Measurements from ENCODE around the gene CHST13. TPM values are rescaled to one million over a fixed set of nuclear protein-coding genes. Genes with fewer than 3 reads are reported as not detected.

Gene CHST13
- total RNA-seq, 3 donors from 2014 or later (not counting 1 experiment from before 2014, with no cell fraction given): 0.19 to 0.20 TPM; not detected in 1

DNA sequence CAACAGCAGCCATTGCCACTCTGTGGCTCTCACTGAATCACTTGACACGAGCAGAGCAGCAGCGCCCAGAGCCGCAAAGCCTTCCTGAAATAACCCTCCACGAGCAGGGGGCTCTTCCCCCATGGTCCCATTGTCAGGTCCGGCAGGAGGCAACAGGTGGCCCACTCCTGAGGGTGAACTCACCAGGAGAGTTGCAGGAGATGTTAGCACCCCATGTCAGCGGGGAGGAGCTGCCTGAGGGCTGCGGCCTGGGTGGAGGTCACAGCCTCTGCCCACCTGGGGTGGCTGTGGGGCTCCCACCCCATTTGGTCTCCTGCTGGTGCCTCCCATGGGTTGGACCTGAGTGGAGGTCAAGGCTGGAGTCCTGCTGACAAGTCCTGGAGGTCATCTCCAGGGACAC lies 47.1 kb downstream of the CHST13 start:
- Histone ChIP-seq H3K4me3 (ENCODE audit: low read length) (no peak overlapping the region), H3K4me1 (ENCODE audit: control insufficient read depth, insufficient read depth, low read length) (no peaks in the 10 kb centered on the region), H3K9me3 (ENCODE audit: control insufficient read depth, insufficient read depth, low read length) (no peaks in the 10 kb centered on the region), H3K27me3 (ENCODE audit: control insufficient read depth, insufficient read depth, low read length) (no peaks in the 10 kb centered on the region), H3K36me3 (ENCODE audit: control insufficient read depth, insufficient read depth, low read length) (no peaks in the 10 kb centered on the region), H3K27ac (ENCODE audit: low read length) (no peak overlapping the region)
- Mint-ChIP-seq H3K36me3 (no peaks in the 10 kb centered on the region), H3K9me3 (no peaks in the 10 kb centered on the region), H3K27me3 (ENCODE audit: low read depth in 2 of 2) (peaks cover 6 to 19% of the 10 kb centered on the region in 2 donors), H3K4me1 (no peaks in the 10 kb centered on the region), H3K4me3 (no peak overlapping the region), H3K27ac (no peak overlapping the region)
- intact Hi-C loops (cut with micrococcal nuclease): no loop called here
- DNase-seq (no peak), ATAC-seq (no peak)
- 86% methylated on average over 7 of the region's 7 CpGs for WGBS (ENCODE audit: insufficient coverage)
- TF ChIP-seq, protein P1, sequence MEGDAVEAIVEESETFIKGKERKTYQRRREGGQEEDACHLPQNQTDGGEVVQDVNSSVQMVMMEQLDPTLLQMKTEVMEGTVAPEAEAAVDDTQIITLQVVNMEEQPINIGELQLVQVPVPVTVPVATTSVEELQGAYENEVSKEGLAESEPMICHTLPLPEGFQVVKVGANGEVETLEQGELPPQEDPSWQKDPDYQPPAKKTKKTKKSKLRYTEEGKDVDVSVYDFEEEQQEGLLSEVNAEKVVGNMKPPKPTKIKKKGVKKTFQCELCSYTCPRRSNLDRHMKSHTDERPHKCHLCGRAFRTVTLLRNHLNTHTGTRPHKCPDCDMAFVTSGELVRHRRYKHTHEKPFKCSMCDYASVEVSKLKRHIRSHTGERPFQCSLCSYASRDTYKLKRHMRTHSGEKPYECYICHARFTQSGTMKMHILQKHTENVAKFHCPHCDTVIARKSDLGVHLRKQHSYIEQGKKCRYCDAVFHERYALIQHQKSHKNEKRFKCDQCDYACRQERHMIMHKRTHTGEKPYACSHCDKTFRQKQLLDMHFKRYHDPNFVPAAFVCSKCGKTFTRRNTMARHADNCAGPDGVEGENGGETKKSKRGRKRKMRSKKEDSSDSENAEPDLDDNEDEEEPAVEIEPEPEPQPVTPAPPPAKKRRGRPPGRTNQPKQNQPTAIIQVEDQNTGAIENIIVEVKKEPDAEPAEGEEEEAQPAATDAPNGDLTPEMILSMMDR (IDR thresholded peaks at IDR 0.05): no peak

DNA sequence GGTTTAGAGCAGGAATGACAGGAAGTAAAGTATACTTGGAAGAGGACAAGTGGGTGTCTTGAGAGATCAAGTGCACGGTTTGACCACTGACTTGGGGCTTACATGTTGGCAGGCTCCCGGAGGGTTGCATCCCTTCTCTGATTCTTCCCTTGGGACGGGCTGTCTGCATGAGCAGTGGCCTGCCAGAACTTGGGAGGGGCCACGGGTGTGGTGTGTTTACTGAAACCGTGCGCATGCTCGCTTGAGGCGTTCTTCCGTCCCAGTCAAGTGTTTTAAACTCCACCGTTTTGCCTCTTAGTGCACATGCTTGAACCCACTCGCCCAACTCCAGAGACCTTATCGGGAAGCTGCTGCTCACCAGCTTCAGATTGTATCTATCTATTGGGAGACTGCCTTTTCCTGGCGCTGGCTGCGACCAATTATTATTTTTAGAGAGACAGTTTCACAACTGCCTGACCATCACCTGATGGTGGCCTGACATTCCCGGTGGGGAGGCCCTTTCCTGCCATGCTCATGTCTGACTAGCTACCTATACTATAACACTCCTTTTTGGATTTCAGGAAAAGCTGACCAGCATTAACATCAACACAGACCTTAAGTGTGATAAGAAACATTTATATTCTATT lies 49.6 kb downstream of the CHST13 start:
- H3K9me3 Mint-ChIP-seq: no peaks in the 10 kb centered on the region
- 91% methylated on average over 15 of the region's 15 CpGs for WGBS (ENCODE audit: insufficient coverage)
- no peak for ATAC-seq

DNA sequence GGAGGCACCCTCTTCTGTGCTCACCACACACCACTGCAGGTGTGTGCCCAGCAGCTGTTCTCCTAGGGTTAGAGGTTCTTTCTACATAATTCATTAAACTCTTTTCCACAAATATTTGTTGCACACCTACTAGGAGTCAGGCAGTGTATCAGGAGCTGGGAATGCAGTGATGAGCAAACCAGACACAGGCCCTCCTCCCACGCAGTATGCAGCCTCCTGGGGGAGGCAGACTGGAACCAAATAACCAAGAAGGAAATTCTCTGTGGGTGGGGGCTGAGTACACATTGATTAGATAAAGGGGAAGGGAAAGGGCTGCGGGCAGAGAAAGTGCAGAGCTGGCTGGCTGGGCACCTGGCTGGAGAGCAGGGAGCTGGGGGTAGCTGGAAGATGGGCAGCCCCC lies 53.3 kb downstream of the CHST13 start:
- Mint-ChIP-seq H3K4me1 (no peaks in the 10 kb centered on the region), H3K27ac (no peak overlapping the region), H3K36me3 (no peaks in the 10 kb centered on the region), H3K9me3 (no peaks in the 10 kb centered on the region), H3K4me3 (no peak overlapping the region), H3K27me3 (ENCODE audit: low read depth in 2 of 2) (peaks cover 17 to 31% of the 10 kb centered on the region in 2 donors)
- Histone ChIP-seq H3K4me3 (ENCODE audit: low read length) (no peak overlapping the region), H3K9me3 (ENCODE audit: control insufficient read depth, insufficient read depth, low read length) (no peaks in the 10 kb centered on the region), H3K27ac (ENCODE audit: low read length) (no peak overlapping the region), H3K27me3 (ENCODE audit: control insufficient read depth, insufficient read depth, low read length) (no peaks in the 10 kb centered on the region), H3K36me3 (ENCODE audit: control insufficient read depth, insufficient read depth, low read length) (no peaks in the 10 kb centered on the region), H3K4me1 (ENCODE audit: control insufficient read depth, insufficient read depth, low read length) (no peaks in the 10 kb centered on the region)
- intact Hi-C loops (cut with micrococcal nuclease): no loop called here
- ATAC-seq (no peak), DNase-seq (no peak)
- WGBS (ENCODE audit: insufficient coverage): 96% methylated on average over 2 of the region's 2 CpGs
- TF ChIP-seq, protein P1 (IDR thresholded peaks at IDR 0.05): no peak

More for the DNA sequence above, 49.6 kb downstream of the CHST13 start:
- H3K27ac Mint-ChIP-seq: no peak overlapping the region
- DNase-seq: no peak
- no peak overlapping the region for H3K4me3 ChIP-seq (ENCODE audit: low read length)
- H3K36me3 ChIP-seq (ENCODE audit: control insufficient read depth, insufficient read depth, low read length): no peaks in the 10 kb centered on the region
- intact Hi-C loops (cut with micrococcal nuclease): no loop called here
- TF ChIP-seq, protein P1 (IDR thresholded peaks at IDR 0.05): no peak
- H3K36me3 Mint-ChIP-seq: no peaks in the 10 kb centered on the region
- no peaks in the 10 kb centered on the region for H3K9me3 ChIP-seq (ENCODE audit: control insufficient read depth, insufficient read depth, low read length)
- no peak overlapping the region for H3K27ac ChIP-seq (ENCODE audit: low read length)
- H3K4me3 Mint-ChIP-seq: no peak overlapping the region
- H3K4me1 ChIP-seq (ENCODE audit: control insufficient read depth, insufficient read depth, low read length): no peaks in the 10 kb centered on the region
- H3K27me3 ChIP-seq (ENCODE audit: control insufficient read depth, insufficient read depth, low read length): no peaks in the 10 kb centered on the region
- peaks cover 6 to 17% of the 10 kb centered on the region in 2 donors for H3K27me3 Mint-ChIP-seq (ENCODE audit: low read depth in 2 of 2)
- H3K4me1 Mint-ChIP-seq: no peaks in the 10 kb centered on the region

DNA sequence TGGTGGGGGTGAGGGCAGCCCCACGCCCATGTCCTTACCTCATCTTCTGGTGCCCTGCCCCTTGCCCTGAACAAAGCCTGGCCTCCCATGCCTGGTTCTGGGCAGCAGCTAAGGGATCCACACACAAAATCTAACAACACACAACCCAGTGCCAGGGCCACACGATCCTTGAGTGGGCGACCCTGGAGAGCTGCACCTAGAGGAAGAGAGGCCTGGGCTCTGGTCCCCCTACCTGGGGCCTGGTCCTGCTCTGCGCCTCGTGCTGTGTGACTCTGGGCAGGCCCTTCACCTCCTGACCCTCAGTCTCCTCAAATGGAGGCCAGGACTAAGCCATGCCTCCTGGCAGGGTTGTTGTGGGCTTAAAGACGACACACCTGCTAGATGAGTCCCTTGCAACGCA lies 54.7 kb downstream of the CHST13 start:
- Histone ChIP-seq H3K9me3 (ENCODE audit: control insufficient read depth, insufficient read depth, low read length) (no peaks in the 10 kb centered on the region), H3K4me3 (ENCODE audit: low read length) (no peak overlapping the region), H3K4me1 (ENCODE audit: control insufficient read depth, insufficient read depth, low read length) (no peaks in the 10 kb centered on the region), H3K27me3 (ENCODE audit: control insufficient read depth, insufficient read depth, low read length) (no peaks in the 10 kb centered on the region), H3K36me3 (ENCODE audit: control insufficient read depth, insufficient read depth, low read length) (no peaks in the 10 kb centered on the region), H3K27ac (ENCODE audit: low read length) (no peak overlapping the region)
- intact Hi-C loops (cut with micrococcal nuclease): no loop called here
- ATAC-seq (no peak), DNase-seq (no peak)
- TF ChIP-seq, protein P1 (IDR thresholded peaks at IDR 0.05): no peak
- H3K27ac Mint-ChIP-seq: no peak overlapping the region
- H3K4me1 Mint-ChIP-seq: no peaks in the 10 kb centered on the region
- whole genome bisulfite sequencing (ENCODE audit: insufficient coverage): 88% methylated on average over 7 of the region's 7 CpGs
- H3K4me3 Mint-ChIP-seq: no peak overlapping the region
- H3K27me3 Mint-ChIP-seq (ENCODE audit: low read depth in 2 of 2): peaks cover 11 to 20% of the 10 kb centered on the region in 2 donors
- H3K9me3 Mint-ChIP-seq: no peaks in the 10 kb centered on the region
- no peaks in the 10 kb centered on the region for H3K36me3 Mint-ChIP-seq

Data from natural killer cell (primary cell).